Measurements from ENCODE around the gene B4GAT1. TPM values are rescaled to one million over a fixed set of nuclear protein-coding genes. Genes with fewer than 3 reads are reported as not detected.
A peak's percentile ranks its signal among the peaks of the same experiment; 100 is the strongest.

B4GAT1 gene
- total and polyA plus RNA-seq, 9 of the 15 experiments (the other 6 are each of a cell fraction or from before 2014, with no cell fraction given) = 0.86 to 9.5 (median 3.8) TPM

DNA sequence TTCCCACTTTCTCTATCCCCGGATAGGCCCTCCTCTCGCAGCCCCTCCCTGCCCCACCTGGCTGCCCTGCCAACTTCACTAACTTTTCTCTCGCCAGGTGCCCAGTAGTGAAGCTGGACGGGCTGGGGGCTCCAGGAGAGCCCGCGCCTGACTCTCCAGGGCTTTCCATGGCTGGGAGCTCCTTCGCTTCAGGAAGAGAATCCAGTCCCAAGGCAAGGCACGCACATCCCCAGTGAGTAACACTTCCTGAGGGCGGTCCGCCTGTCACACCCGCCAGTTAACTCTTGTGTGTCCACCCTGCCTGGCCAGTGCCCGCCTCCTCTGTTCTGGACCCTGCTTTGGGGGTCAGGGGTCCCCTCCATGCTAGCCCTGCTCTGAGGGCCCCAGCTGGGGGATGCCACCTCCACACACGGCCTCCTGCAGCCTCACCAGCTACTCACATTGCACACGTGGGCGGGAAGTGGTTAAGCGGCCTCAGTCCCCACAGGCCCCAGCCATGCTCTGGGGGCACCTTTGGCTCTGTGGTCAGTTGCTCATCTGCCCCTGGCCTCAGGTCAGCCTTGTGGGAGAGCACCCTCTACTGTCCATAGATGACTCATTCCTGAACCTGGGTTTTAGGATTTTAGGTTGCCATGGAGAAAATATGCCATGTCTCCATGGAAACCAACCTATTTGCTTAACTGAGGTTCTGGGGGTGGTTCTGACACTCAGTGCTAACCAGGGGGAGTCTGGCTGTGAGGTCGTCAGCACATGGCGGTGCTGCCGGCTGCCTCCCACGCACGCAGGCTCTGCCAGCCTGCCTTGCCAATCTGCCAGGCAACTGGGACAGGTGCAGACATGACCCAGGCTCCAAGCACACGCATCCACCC, 11.0 kb downstream of the B4GAT1 start, which contains the start of gene RIN1 (continued):
- 0 out of 2 replicates have a peak, but pooled peaks have one; percentile 62 for TF ChIP-seq FOXP1 (CRISPR knock-in tag; IDR thresholded peaks at IDR 0.05)
- TF ChIP-seq MAZ (CRISPR knock-in tag; conservative IDR thresholded peaks at IDR 0.05 in 1 of 2, IDR thresholded peaks at IDR 0.05 in 1 of 2) = peak; percentile 59 to 60; a peak in 2 of 4 replicates
- TF ChIP-seq ESRRA (IDR thresholded peaks at IDR 0.05; ENCODE audit: borderline replicate concordance, low read depth) = peak; percentile 32; the same call in 1 of the 2 replicates
- TF ChIP-seq ZNF699 (CRISPR knock-in tag; IDR thresholded peaks at IDR 0.05; ENCODE audit: insufficient replicate concordance) = no peak
- no peak for TF ChIP-seq ETV5 (CRISPR knock-in tag; IDR thresholded peaks at IDR 0.05; ENCODE audit: low read depth)
- no peak for TF ChIP-seq JUNB (CRISPR knock-in tag; conservative IDR thresholded peaks at IDR 0.05)
- TF ChIP-seq CUX1 (CRISPR knock-in tag; IDR thresholded peaks at IDR 0.05) = no peak
- TF ChIP-seq POLR2AphosphoS2 (IDR thresholded peaks at IDR 0.05; ENCODE audit: low read length) = no peak
- no peak for TF ChIP-seq PHB2 (IDR thresholded peaks at IDR 0.05; ENCODE audit: low read depth)
- peak in 1 of 2 experiments; percentile 32; a peak in 1 of 4 replicates for TF ChIP-seq ETV6 (IDR thresholded peaks at IDR 0.05; ENCODE audit: borderline replicate concordance in 1 of 2, low read depth in 2 of 2, low read length in 1 of 2)
- no peak for TF ChIP-seq ETV6 (CRISPR knock-in tag; IDR thresholded peaks at IDR 0.05; ENCODE audit: borderline replicate concordance)
- TF ChIP-seq HNRNPH1 (optimal IDR thresholded peaks at IDR 0.05; ENCODE audit: low read depth, low read length) = no peak
- TF ChIP-seq SMAD3 (CRISPR knock-in tag; conservative IDR thresholded peaks at IDR 0.05) = no peak
- TF ChIP-seq NCOA6 (IDR thresholded peaks at IDR 0.05) = no peak
- TF ChIP-seq RNF2 (IDR thresholded peaks at IDR 0.05) = peak; percentile 74
- TF ChIP-seq ZNF586 (CRISPR knock-in tag; conservative IDR thresholded peaks at IDR 0.05) = no peak
- TF ChIP-seq ZNF436 (CRISPR knock-in tag; IDR thresholded peaks at IDR 0.05) = no peak
- no peak for TF ChIP-seq THAP7 (CRISPR knock-in tag; IDR thresholded peaks at IDR 0.05)
- TF ChIP-seq, protein P1, sequence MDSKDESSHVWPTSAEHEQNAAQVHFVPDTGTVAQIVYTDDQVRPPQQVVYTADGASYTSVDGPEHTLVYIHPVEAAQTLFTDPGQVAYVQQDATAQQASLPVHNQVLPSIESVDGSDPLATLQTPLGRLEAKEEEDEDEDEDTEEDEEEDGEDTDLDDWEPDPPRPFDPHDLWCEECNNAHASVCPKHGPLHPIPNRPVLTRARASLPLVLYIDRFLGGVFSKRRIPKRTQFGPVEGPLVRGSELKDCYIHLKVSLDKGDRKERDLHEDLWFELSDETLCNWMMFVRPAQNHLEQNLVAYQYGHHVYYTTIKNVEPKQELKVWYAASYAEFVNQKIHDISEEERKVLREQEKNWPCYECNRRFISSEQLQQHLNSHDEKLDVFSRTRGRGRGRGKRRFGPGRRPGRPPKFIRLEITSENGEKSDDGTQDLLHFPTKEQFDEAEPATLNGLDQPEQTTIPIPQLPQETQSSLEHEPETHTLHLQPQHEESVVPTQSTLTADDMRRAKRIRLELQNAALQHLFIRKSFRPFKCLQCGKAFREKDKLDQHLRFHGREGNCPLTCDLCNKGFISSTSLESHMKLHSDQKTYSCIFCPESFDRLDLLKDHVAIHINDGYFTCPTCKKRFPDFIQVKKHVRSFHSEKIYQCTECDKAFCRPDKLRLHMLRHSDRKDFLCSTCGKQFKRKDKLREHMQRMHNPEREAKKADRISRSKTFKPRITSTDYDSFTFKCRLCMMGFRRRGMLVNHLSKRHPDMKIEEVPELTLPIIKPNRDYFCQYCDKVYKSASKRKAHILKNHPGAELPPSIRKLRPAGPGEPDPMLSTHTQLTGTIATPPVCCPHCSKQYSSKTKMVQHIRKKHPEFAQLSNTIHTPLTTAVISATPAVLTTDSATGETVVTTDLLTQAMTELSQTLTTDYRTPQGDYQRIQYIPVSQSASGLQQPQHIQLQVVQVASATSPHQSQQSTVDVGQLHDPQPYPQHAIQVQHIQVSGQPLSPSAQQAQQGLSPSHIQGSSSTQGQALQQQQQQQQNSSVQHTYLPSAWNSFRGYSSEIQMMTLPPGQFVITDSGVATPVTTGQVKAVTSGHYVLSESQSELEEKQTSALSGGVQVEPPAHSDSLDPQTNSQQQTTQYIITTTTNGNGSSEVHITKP (IDR thresholded peaks at IDR 0.05; ENCODE audit: partially characterized antibody) = no peak
